HepG2 (cell line): ENCODE measurements around the gene FLAD1. TPM values are rescaled to one million over a fixed set of nuclear protein-coding genes. Genes with fewer than 3 reads are reported as not detected.

ENCODE experiments used
- ATAC-seq: fragments of 200-7000 bp; cut with Tn5 transposase; 3 replicates; pipeline ENCODE4 v1.9.1; 2020; ENCODE audit warnings: mild to moderate bottlenecking, moderate library complexity
- BruUV-seq: library from RNA; stranded (reverse); fragments of 400-500 nt; replicated peaks from 2 replicates; lab custom pipeline; 2021; lab: Mats Ljungman, UMichigan
- CTCF ChIA-PET: fragments of 300-600 bp; formaldehyde crosslinking; extraction: SDS; loops from one replicate; lab custom pipeline; 2021; ENCODE audit warnings: low total read pairs, inconsistent platforms, low intra/inter-chr PET ratio; lab: Yijun Ruan, JAX
- POLR2A ChIA-PET: fragments of 350-600 bp; sonication (Branson Sonifier 250); formaldehyde crosslinking; loops from one replicate; lab custom pipeline; 2020; ENCODE audit warnings: antibody characterized with exemption, inconsistent platforms; lab: Yijun Ruan, JAX
- DNase-seq: peaks from one replicate; pipeline ENCODE4 v3.0.0-alpha.2; 2015; ENCODE audit warnings: low spot score
- FAIRE-seq: peaks from 3 replicates; lab custom pipeline; 2011; peaks lifted over from hg19 to GRCh38; lab: Jason Lieb, UNC
- H2AFZ ChIP-seq: one replicate; pipeline ENCODE4 v1.6.1; 2011; ENCODE audit warnings: low read length, inconsistent platforms
- H3K27ac ChIP-seq: fragments of 300-600 bp; 3 replicates; pipeline ENCODE4 v1.8.0; 2011; ENCODE audit warnings: mixed run types, mild to moderate bottlenecking, mixed read lengths, low read length, inconsistent platforms; ENCODE audit not compliant: insufficient read depth; ENCODE audit errors: extremely low read length
- H3K27me3 ChIP-seq, 2 experiments: fragments of 200-600 bp in 1 of 2; 2 replicates in 1 of 2; 3 replicates in 1 of 2; pipeline versions ENCODE4 v1.6.0 to v1.8.0; 2011; ENCODE audit warnings: low read length in 2 of 2, mild to moderate bottlenecking in 2 of 2, moderate library complexity in 2 of 2, inconsistent platforms in 1 of 2; ENCODE audit not compliant: insufficient read depth in 2 of 2, control insufficient read depth in 1 of 2
- H3K36me3 ChIP-seq, 2 experiments: fragments of 200-600 bp in 1 of 2; replicated peaks in 1 of 2; 2 replicates in 1 of 2; 3 replicates in 1 of 2; pipeline versions ENCODE4 v1.5.1 to v1.8.0; 2011; ENCODE audit warnings: low read length in 2 of 2, inconsistent platforms in 1 of 2; ENCODE audit not compliant: insufficient read depth in 2 of 2, control insufficient read depth in 1 of 2
- H3K4me1 ChIP-seq: 2 replicates; pipeline ENCODE4 v1.5.1; 2012; ENCODE audit warnings: low read length, inconsistent platforms; ENCODE audit not compliant: insufficient read depth
- H3K4me2 ChIP-seq: 2 replicates; pipeline ENCODE4 v1.6.0; 2011; ENCODE audit warnings: low read depth, low read length, inconsistent platforms
- H3K4me3 ChIP-seq, 3 experiments: fragments of 200-600 bp in 1 of 3; sonication (generic), shearing (Covaris generic) in 1 of 3; replicated peaks in 1 of 3; 2 replicates each; pipeline ENCODE4 v1.5.1; 2011 to 2016; ENCODE audit warnings: low read length in 3 of 3, inconsistent platforms in 2 of 3, low read depth in 2 of 3, mild to moderate bottlenecking in 2 of 3, control low read depth in 1 of 3, mixed read lengths in 1 of 3; ENCODE audit not compliant: insufficient read depth in 1 of 3
- H3K79me2 ChIP-seq: one replicate; pipeline ENCODE4 v1.6.1; 2011; ENCODE audit warnings: low read length, inconsistent platforms; ENCODE audit not compliant: insufficient read depth
- H3K9ac ChIP-seq: 2 replicates; pipeline ENCODE4 v1.6.0; 2011; ENCODE audit warnings: mild to moderate bottlenecking, low read depth, low read length, inconsistent platforms; ENCODE audit not compliant: insufficient read depth
- H3K9me3 ChIP-seq: 2 replicates; pipeline ENCODE4 v1.5.1; 2012; ENCODE audit warnings: mild to moderate bottlenecking, low read length
- H4K20me1 ChIP-seq: 2 replicates; pipeline ENCODE4 v1.6.0; 2011; ENCODE audit warnings: inconsistent platforms, mild to moderate bottlenecking, low read length, moderate library complexity; ENCODE audit not compliant: insufficient read depth
- ATF3 ChIP-seq: sonication (generic); formaldehyde crosslinking; IDR thresholded peaks from 2 replicates; pipeline ENCODE4 v1.4.0; 2020; ENCODE audit warnings: missing genetic modification reagents
- ISL2 ChIP-seq: sonication (generic); formaldehyde crosslinking; IDR thresholded peaks from 2 replicates; pipeline ENCODE4 v1.5.0; 2020; ENCODE audit warnings: missing genetic modification reagents
- KLF11 ChIP-seq: IDR thresholded peaks from 2 replicates; pipeline ENCODE4 v1.6.1; 2016; ENCODE audit warnings: missing compliant biosample characterization
- MYNN ChIP-seq: sonication (generic); formaldehyde crosslinking; IDR thresholded peaks from 2 replicates; pipeline ENCODE4 v1.4.0; 2020; ENCODE audit warnings: mild to moderate bottlenecking, low read depth, missing genetic modification reagents
- RFX5 ChIP-seq: IDR thresholded peaks from 2 replicates; pipeline ENCODE4 v1.6.1; 2011; ENCODE audit warnings: low read depth, low read length, improper control_type of control experiment
- SIN3A ChIP-seq: IDR thresholded peaks from 2 replicates; pipeline ENCODE4 v1.6.1; 2011; ENCODE audit warnings: low read depth, mild to moderate bottlenecking, control low read depth, low read length, borderline replicate concordance
- SMAD3 ChIP-seq: sonication (generic); formaldehyde crosslinking; IDR thresholded peaks from 2 replicates; pipeline ENCODE4 v1.4.0; 2020; ENCODE audit warnings: missing genetic modification reagents
- SNAPC2 ChIP-seq: sonication (generic); formaldehyde crosslinking; IDR thresholded peaks from 2 replicates; pipeline ENCODE4 v1.8.1; 2022; ENCODE audit warnings: mild to moderate bottlenecking, missing genetic modification reagents
- U2AF2 ChIP-seq: fragments of 200-400 bp; formaldehyde crosslinking; IDR thresholded peaks from 2 replicates; pipeline ENCODE4 v1.6.1; 2017; ENCODE audit warnings: low read depth, mild to moderate bottlenecking, low read length
- ZBTB1 ChIP-seq: sonication (generic); formaldehyde crosslinking; IDR thresholded peaks from 2 replicates; pipeline ENCODE4 v1.4.0; 2020; ENCODE audit warnings: missing genetic modification reagents, borderline replicate concordance
- ZNF354B ChIP-seq: sonication (generic); formaldehyde crosslinking; IDR thresholded peaks from 2 replicates; pipeline ENCODE4 v1.8.0; 2022; ENCODE audit warnings: mild to moderate bottlenecking, missing genetic modification reagents
- ZNF414 ChIP-seq: sonication (generic); formaldehyde crosslinking; IDR thresholded peaks from 2 replicates; pipeline ENCODE4 v1.5.0; 2020; ENCODE audit warnings: missing genetic modification reagents
- ZNF773 ChIP-seq: sonication (generic); formaldehyde crosslinking; IDR thresholded peaks from 2 replicates; pipeline ENCODE4 v1.4.0; 2020; ENCODE audit warnings: missing genetic modification reagents, borderline replicate concordance
- ZNF792 ChIP-seq: IDR thresholded peaks from 2 replicates; pipeline ENCODE4 v1.6.1; 2016
- WGBS: methylation state at CpG from one replicate; pipeline ENCODE4 v1.1.6; 2017; ENCODE audit warnings: low lambda C conversion rate; 5-methylcytosine and 5-hydroxymethylcytosine counted together
- in situ Hi-C: cut with HindIII; loops from 2 replicates; pipeline ENCODE4 v1.10.0; 2017; ENCODE audit warnings: low pct_unique_long_range_greater_than_20kb; ENCODE audit not compliant: extremely low pct_ligation_motif_present
- intact Hi-C: fragments of 100-400 bp; cut with micrococcal nuclease; formaldehyde crosslinking; loops from one replicate; pipeline ENCODE4 v1.10.0; 2022; ENCODE audit not compliant: unreplicated experiment
- polyA plus RNA-seq, 8 experiments: library from polyadenylated mRNA; depleted of rRNA in 3 of 8; stranded (reverse) in 7 of 8; unstranded in 1 of 8; fragments of >200 nt; fragmentation: Illumina TruSeq in 4 of 8; extraction: Trizol in 4 of 8; gene quantifications; 2 replicates each; pipeline versions ENCODE4 v1.2.1 to v1.2.3, GENCODE V29; 2011 to 2016; ENCODE audit warnings: low read depth in 4 of 8, missing spikeins in 1 of 8, mixed read lengths in 1 of 8; ENCODE audit not compliant: insufficient read depth in 1 of 8
- total RNA-seq, 5 experiments: library from RNA; depleted of rRNA; stranded (reverse); fragments of >200 nt; fragmentation: Illumina TruSeq; extraction: Trizol; gene quantifications; 2 replicates each; pipeline ENCODE4 v1.2.3, GENCODE V29; 2016; ENCODE audit warnings: low read depth in 1 of 5
- TF ChIP-seq, protein P1 (sequence below): sonication (generic); formaldehyde crosslinking; IDR thresholded peaks from 2 replicates; pipeline ENCODE4 v1.5.0; 2020; ENCODE audit warnings: mild to moderate bottlenecking, missing genetic modification reagents
- TF ChIP-seq, protein P2 (sequence below): sonication (generic); formaldehyde crosslinking; IDR thresholded peaks from 2 replicates; pipeline ENCODE4 v1.9.0; 2021; ENCODE audit warnings: missing genetic modification reagents, borderline replicate concordance
- TF ChIP-seq, protein P3 (sequence below): sonication (generic); formaldehyde crosslinking; IDR thresholded peaks from 2 replicates; pipeline ENCODE4 v1.5.0; 2020; ENCODE audit warnings: mild to moderate bottlenecking, missing genetic modification reagents

Gene FLAD1
- total and polyA plus RNA-seq, 2 of the 13 experiments (the other 11 are each of a cell fraction or from before 2014, with no cell fraction given) = 25.9 to 32.8 TPM

DNA sequence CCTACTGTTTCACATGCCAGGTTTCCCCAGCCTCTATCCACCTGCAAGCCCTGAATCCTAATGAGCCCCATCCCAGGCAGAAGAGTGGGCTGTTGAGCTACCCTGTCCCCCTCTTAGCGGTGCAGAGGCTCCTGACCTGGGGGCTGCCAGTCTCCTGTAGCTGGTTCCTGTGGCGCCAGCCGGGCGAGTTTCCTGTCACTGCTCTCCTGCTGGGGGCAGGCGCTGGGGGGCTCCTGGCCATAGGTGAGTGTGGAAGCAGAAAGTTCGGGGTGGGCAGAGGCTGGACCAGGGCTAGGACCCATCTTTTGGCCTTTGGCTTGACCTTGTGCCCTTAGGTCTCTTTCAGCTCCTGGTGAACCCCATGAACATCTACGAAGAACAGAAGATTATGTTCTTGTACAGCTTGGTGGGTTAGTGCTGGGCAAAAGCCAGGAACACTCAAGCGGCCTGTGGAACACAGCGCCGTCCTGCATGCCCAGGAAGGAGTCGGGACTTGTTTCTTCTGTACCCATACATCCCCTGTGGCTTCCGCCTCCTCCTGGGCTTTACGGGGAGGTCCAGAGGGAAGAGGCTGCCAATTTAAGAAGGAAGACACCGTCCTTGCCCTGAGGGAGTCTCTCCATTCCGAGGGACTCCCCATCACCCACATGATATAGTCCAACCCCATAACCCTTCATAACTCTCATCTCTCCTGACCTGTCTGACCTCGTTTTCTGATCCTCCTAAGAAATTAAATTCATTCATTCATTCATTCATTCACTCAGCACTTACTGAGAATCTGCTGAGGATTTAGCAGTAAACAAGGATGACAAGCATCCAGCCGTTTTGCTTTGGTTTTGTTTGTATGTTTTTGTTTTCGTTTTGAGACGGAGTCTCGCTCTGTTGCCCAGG, 51.4 kb downstream of the FLAD1 start:
- in situ Hi-C loops = no loop called here
- Histone ChIP-seq H3K36me3 (no peaks in the 10 kb centered on the region), H3K4me2 (no peak overlapping the region), H3K27ac (no peak overlapping the region), H2AFZ (no peak overlapping the region), H3K79me2 (no peaks in the 10 kb centered on the region), H3K9me3 (no peaks in the 10 kb centered on the region), H3K9ac (no peak overlapping the region), H4K20me1 (no peaks in the 10 kb centered on the region), H3K27me3 (peaks cover 11 to 58% of the 10 kb centered on the region in 2 experiments), H3K4me1 (peaks cover 26% of the 10 kb centered on the region; the same call in 1 of the 2 replicates), H3K4me3 (no peak overlapping the region)
- ChIA-PET POLR2A (interaction anchor here (1.1 kb wide), 1 partner anchor 9 kb away, joined by 3 read pairs; no protein-coding TSS in a partner anchor), CTCF (no interaction called here)
- FAIRE-seq = no peak
- ATAC-seq = no peak
- intact Hi-C loops = no loop called here
- no TSS peak for BruUV-seq
- 35% methylated on average over 14 of the region's 20 CpGs for WGBS
- no peak for TF ChIP-seq U2AF2
- no peak for TF ChIP-seq ISL2
- TF ChIP-seq SIN3A = no peak
- TF ChIP-seq RFX5 = no peak
- no peak for TF ChIP-seq SNAPC2 (CRISPR knock-in tag)
- TF ChIP-seq ZNF414 (CRISPR knock-in tag) = no peak
- TF ChIP-seq, protein P1, sequence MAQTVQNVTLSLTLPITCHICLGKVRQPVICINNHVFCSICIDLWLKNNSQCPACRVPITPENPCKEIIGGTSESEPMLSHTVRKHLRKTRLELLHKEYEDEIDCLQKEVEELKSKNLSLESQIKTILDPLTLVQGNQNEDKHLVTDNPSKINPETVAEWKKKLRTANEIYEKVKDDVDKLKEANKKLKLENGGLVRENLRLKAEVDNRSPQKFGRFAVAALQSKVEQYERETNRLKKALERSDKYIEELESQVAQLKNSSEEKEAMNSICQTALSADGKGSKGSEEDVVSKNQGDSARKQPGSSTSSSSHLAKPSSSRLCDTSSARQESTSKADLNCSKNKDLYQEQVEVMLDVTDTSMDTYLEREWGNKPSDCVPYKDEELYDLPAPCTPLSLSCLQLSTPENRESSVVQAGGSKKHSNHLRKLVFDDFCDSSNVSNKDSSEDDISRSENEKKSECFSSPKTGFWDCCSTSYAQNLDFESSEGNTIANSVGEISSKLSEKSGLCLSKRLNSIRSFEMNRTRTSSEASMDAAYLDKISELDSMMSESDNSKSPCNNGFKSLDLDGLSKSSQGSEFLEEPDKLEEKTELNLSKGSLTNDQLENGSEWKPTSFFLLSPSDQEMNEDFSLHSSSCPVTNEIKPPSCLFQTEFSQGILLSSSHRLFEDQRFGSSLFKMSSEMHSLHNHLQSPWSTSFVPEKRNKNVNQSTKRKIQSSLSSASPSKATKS (CRISPR knock-in tag) = no peak
- TF ChIP-seq, protein P2, sequence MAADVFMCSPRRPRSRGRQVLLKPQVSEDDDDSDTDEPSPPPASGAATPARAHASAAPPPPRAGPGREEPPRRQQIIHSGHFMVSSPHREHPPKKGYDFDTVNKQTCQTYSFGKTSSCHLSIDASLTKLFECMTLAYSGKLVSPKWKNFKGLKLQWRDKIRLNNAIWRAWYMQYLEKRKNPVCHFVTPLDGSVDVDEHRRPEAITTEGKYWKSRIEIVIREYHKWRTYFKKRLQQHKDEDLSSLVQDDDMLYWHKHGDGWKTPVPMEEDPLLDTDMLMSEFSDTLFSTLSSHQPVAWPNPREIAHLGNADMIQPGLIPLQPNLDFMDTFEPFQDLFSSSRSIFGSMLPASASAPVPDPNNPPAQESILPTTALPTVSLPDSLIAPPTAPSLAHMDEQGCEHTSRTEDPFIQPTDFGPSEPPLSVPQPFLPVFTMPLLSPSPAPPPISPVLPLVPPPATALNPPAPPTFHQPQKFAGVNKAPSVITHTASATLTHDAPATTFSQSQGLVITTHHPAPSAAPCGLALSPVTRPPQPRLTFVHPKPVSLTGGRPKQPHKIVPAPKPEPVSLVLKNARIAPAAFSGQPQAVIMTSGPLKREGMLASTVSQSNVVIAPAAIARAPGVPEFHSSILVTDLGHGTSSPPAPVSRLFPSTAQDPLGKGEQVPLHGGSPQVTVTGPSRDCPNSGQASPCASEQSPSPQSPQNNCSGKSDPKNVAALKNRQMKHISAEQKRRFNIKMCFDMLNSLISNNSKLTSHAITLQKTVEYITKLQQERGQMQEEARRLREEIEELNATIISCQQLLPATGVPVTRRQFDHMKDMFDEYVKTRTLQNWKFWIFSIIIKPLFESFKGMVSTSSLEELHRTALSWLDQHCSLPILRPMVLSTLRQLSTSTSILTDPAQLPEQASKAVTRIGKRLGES (CRISPR knock-in tag) = no peak
- TF ChIP-seq ZNF354B = no peak
- TF ChIP-seq, protein P3, sequence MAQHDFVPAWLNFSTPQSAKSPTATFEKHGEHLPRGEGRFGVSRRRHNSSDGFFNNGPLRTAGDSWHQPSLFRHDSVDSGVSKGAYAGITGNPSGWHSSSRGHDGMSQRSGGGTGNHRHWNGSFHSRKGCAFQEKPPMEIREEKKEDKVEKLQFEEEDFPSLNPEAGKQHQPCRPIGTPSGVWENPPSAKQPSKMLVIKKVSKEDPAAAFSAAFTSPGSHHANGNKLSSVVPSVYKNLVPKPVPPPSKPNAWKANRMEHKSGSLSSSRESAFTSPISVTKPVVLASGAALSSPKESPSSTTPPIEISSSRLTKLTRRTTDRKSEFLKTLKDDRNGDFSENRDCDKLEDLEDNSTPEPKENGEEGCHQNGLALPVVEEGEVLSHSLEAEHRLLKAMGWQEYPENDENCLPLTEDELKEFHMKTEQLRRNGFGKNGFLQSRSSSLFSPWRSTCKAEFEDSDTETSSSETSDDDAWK = no peak
- no peak for TF ChIP-seq ZNF773 (CRISPR knock-in tag)
- no peak for TF ChIP-seq MYNN (CRISPR knock-in tag)
- TF ChIP-seq ZBTB1 (CRISPR knock-in tag) = no peak
- TF ChIP-seq KLF11 (CRISPR knock-in tag) = no peak
- TF ChIP-seq SMAD3 = no peak
- TF ChIP-seq ZNF792 (CRISPR knock-in tag) = no peak
- no peak for TF ChIP-seq ATF3 (CRISPR knock-in tag)
- no peak for DNase-seq
